MM.1S (cell line): ENCODE measurements around the gene RASSF7.

Source experiments
- CTCF ChIP-seq: fragments of 300-600 bp; sonication (generic); IDR thresholded peaks from 2 replicates; pipeline ENCODE4 v1.5.1; 2016; ENCODE audit warnings: antibody characterized with exemption, low read length, mixed read lengths
- EZH2 ChIP-seq: fragments of 300-600 bp; sonication (generic); optimal IDR thresholded peaks from 2 replicates; pipeline ENCODE3; 2017; ENCODE audit warnings: low read depth, mild to moderate bottlenecking, antibody characterized with exemption, low read length, mixed read lengths
- EZH2phosphoT487 ChIP-seq: fragments of 300-600 bp; sonication (generic); IDR thresholded peaks from 2 replicates; pipeline ENCODE4 v1.6.1; 2018; ENCODE audit warnings: antibody characterized with exemption, low read length

- no peak for TF ChIP-seq EZH2
- no peak for TF ChIP-seq CTCF
- TF ChIP-seq EZH2phosphoT487: no peak
These were observed 4.0 kb upstream of the RASSF7 start for GRCh38 chr11:556662-557256.
